ENCODE measurements around the gene STK38L.

DNA sequence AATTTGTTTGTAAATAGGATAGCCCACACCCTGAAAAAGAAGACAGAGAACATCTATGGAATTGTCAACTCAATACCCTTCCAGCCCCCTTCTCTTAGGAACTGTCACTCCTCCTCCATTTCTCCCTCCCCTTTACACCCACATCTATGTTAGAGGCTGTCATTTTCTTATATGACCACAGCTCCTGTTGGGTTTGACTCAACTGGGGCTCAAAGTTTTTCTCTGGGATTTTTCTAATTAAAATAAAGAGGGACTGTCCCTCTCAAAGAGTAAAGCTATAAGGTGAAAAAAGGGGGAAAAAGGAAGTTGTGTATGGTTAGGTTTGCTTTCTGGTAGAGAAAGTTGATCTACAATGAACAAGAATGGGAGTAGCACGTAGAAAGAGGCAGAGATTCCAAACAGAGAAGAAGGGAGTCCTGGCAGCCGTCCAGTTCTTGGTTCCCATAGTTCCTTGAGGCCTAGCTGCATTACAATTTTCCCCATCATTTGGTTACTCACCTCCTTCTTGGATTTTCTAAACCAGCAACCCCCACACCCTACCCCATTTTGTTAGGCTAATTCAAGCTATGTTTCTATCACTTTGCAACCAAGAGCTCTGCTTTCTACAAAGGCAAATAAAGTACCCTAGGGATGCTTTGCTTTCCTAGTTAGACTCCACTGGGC, 44.3 kb upstream of the STK38L start:
- TF ChIP-seq GATA2 (IDR thresholded peaks at IDR 0.05; ENCODE audit: low read depth, low read length) (no peak), GATA3 (IDR thresholded peaks at IDR 0.05; ENCODE audit: low read depth, low read length) (no peak)

All from SH-SY5Y (cell line).